NCI-H187 treated with DMSO at 0.1 percent for 48 hours (cell line): ENCODE measurements around the gene CCL20.
"Not testable (repeated sequence)": the region's sequence is repeated elsewhere in the genome, so short reads cannot be mapped to it uniquely, and the experiment has no call there.

ENCODE experiments used
- DNase-seq: peaks from one replicate; lab custom pipeline; 2025; lab: John Stamatoyannopoulos, UW

Gene CCL20, protein sequence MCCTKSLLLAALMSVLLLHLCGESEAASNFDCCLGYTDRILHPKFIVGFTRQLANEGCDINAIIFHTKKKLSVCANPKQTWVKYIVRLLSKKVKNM

DNA sequence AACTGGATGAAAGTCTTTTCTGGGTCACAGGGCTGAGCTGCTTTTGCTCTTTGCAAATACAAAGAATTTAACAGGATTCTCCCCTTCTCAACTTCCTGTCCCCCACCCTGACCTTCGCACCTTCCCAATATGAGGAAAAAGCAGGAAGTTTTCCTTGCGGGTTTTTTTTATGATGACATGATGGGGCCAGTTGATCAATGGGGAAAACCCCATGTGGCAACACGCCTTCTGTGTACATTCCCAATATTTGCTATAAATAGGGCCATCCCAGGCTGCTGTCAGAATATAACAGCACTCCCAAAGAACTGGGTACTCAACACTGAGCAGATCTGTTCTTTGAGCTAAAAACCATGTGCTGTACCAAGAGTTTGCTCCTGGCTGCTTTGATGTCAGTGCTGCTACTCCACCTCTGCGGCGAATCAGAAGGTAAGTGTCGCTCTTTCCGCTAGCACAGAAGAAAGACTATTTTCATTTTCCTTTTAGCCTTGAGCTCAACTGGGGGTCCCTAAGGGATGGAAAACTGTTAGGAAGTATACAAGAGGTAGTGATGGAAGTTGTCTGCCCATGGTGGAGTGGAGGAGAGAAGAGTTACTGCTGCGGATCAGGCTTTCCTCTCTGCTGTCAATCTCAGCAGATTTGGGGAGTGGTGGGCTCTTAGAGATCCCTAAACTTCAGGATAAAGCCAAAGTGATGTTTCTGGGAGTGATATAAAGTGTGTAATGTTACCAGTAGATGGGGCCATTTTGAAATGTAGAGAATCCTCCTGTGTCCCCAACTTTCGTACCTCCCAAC is at the start of gene CCL20:
Gene CCL20, plus strand, starts transcription at position 281 of the 792 bp plus-strand sequence. Its CDS starts 70 bp downstream, at position 351.
- no peak for DNase-seq

DNA sequence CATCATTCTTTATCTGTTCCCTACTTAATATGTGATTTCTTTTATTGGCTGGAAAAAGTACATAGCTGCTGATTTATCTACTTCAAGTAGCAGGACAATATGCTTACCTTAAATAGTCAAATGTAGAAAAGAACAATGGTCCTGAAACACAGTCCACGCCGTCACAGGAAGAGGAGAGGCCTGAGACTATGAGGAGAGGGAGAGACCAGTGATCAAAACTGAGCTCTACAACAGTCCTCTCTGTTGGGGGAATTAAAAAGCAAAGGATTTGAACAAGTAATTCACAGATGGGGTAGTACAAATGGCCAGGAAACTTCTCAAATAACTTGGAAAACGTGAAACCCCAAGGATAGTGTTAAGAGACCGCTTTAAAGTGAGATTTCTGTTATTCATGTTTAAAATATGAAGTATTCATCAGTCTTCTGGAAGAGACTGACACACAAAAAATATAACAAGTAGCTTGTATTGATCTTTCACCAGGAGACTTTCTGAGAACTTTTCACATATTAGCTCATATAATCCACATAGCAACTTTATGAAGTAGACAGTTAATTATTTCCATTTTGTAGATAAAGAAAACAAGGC is 47.8 kb upstream of the CCL20 start:
- DNase-seq: no peak

DNA sequence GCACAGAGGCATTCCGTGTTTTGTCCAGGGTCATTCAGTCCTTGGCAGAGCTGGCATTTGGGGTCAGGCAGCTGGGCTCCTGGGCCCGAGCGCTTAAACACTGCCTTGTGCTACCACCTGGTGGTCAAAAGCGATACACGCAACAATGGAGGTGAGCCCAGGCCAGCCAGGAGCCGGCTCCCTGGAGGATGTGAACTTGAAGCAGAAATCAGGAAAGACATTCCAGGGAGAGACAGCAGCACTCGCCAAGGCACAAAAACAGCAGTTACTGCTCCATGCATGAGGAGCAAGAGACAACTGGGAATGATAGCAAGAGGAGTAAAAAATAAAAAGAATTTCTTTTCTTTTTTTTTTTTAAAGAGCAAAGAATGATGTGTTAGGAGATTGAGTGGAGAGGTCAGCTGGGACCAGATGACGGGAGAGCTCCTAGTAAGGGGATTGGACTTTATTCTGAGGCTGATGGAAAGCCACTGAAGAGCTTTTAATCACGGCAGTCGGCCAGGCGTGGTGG is 47.2 kb upstream of the CCL20 start:
- DNase-seq: no peak

DNA sequence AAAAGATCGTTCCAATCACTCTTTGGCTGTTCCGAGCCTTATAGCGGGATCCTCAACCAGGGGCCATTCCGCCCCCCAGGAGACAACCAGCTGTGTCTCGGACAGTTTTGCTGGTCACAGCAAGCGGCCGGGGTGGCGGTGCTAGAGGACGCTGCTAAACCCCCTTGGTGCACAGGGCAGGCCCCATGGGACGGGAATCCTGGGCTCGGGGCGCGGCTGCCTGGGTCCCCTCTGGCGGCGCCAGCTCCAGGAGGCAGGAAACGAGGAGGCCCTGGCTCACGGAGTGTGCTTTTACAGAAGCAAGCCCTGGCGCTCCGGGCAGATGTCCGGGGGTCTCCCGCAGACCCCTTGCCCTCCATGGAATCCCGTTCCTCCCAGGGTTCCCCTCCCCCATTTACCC is 45.8 kb upstream of the CCL20 start:
- DNase-seq: no peak

DNA sequence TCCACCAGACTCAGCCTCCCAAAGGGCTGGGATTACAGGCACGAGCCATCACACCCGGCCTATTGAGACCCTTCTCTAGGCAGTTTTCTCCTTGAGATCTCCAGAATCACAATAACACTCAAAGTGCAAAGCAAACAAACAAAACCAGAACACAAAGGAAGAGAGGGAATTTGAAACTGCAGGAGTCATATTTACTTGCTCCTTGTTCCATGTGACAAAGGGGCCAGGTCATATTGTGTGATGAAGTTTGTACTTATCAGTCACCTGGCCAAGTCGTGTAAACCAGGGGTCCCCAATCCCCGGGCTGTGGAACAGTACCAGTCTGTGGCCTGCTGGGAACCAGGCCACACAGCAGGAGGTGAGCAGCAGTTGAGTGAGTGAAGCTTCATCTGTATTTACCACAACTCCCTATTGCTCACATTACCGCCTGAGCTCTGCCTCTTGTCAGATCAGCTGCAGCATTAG is 41.4 kb upstream of the CCL20 start:
- DNase-seq: no peak

DNA sequence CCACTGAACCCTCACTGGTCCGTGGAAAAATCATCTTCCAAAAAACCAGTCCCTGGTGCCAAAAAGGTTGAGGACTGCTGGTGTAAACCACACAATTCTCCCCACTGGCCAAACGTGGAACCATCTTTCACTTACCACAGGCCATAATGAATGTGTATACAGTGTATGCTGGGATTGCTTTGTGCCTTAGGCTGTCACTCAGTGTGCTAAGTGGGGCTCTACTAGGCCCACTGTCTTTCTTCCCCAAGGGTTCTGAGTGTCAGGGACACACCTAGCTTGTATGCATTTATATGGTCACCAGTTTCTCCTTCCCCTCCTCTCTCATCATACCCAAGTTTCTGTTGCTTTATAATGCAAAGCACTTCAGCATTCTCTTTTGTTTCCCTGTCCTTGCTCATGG is 40.7 kb upstream of the CCL20 start:
- no peak for DNase-seq

DNA sequence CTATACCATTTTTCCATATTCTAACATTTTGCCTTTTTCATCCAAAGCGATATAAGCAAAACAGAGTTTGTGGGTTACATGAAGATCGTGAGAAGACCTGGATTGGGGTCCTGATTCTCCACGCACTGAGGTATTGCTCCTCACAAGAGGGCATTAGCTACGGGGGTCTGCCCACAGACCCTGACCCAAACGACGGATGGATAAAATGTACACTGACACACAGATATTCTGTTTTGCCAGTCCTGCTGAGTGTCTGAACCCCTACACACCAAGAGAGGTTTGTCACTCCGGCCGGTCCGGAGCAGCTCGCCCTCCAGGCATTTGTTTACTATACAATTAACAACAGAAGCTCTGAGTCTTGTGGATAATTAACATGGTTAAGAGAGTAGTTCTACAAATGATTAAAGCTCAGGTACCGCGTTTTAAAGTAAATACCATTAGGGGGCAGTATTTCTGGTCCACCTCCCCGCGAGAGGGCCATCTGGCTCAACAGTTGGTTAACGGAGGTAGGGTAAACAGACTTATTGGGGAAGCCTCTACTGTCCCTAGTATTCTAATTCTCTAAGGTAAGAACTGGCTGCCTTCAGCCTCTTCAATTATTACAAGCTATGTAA is 39.5 kb upstream of the CCL20 start:
- DNase-seq: no peak

DNA sequence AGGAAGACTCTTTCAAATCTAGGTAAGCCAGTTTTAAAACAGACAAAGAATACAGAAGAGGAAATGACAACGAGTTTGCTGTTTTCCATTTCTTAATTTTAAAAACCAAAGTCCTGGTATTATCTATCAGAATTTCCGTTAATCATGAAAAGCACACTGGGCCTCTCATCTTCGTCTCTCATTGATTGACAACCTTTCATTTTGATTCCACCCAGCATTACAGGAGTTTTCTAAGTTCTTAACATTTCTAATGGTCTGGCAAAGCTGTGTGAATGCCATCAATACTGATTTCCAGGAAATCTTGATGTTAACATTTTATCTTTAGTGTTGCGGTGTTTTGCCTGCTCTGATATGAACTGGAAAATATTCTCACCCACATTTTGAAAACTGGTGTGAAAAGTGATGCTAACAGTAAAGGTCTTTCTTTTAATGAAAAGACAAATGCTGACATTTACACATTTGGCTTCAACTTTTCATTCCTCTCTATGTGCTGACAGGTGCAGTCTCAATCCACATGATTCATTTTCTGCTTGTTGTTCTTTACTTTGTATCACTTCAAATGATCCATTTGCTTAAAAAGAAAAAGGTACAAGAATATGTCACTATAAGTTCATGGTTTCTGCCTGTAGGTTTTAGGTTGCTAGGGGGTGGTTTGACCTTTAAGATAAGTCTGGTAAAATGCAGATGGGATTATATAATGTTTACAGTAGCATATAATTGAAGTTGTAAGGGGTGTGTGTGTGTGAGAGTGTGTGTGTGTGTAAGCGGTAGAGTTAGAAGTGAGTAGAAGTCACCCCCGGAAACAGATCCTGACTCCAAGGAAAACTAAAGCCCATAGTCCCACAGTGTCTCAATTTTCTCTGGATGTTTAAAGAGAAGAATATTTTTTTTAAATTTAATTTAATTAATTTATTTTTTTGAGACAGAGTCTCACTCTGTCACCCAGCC is 38.5 kb upstream of the CCL20 start:
- no peak for DNase-seq

DNA sequence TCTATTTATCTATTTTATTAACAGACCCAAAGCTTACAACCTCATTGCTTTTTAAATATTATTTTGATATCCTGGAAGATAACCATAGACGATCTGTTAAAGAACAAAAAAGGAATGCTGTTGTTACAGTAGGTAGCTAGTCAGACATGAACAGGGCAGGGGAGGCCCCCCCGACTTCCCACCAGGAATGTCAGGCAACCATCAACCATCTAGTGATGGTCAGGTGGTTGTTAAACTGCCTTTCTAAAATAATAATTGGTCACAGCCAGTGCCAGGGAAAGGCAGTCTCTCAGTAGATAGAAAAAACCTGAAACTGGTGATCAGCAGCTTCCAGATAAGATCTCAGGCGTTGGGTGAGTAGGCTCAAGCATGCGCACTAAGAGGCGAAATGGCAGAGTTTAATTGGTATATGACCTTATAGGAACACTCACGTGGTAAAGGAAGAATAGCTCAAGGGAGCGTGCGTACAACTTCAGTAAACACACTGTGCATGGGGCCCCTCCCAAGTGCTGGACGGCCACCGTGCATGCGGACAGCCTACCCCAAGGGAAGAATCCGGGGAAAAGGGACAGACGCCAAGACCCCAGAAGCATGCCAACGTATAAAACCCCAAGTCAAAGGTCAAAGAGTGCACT is 32.5 kb upstream of the CCL20 start:
- DNase-seq: no peak

DNA sequence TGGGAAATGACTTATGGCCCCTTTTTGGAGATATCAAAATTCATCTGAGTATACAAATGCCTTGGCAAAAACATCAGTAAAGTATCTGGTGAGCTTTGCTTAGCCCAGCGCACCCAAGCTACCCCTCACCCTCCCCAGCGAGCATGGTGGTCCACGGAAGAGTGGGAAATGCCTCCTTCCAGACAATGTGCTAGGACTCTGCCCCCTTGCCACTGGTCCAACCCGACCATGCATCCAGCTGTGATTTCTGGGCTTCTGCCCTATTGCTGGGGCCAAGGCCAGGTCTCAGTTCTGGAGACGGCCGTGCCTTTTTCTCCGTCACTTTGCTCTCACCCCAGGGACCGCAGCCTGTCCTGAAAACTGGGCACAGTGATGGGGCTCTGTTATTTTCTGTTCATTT is 31.8 kb upstream of the CCL20 start:
- no peak for DNase-seq

DNA sequence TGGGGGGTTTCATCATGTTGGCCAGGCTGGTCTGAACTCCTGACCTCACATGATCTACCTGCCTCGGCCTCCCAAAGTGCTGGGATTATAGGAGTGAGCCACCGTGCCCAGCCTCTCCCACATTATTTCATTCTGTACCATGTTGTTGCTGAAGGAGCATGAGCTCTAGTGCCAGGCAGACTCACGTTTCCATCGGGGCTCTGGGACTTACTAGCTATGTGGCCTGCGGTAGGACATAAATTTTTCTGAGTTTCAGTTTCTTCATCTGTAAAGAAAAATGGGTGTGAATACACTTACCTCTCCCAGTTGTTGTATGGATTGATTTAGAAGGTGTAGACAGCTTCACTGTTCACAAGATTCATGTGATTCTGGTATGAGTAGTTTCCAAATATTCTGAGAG is 30.8 kb upstream of the CCL20 start:
- no peak for DNase-seq

DNA sequence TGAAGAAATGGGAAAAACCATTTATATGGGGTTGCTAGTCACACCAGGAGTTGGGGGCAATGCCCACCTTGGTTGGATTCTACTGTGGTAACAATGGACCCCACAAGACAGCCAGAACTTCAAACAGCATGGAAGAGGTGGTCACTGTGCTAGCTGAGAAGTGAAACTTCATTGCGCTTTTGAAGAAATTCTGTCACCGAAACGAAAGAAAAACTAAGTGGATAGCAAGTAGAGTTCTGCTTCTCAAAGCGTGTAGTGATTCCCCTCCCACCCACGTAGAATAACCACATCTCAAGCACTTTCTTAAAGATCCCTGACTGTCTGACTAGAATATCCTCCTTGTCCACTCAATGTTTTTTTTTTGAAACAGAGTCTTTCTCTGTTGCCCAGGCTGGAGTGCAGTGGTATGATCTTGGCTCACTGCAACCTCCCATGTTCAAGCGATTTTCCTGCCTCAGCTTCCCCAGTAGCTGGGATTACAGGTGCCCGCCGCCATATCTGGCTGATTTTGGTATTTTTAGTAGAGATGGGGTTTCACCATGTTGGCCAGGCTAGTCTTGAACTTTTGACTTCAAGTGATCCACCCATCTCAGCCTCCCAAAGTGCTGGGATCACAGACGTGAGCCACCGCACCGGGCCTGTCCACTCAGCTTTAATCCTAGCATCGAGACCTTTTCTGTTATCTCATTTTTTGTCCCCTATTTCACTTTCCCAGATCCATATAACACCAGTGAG is 30.1 kb upstream of the CCL20 start:
- DNase-seq: no peak

DNA sequence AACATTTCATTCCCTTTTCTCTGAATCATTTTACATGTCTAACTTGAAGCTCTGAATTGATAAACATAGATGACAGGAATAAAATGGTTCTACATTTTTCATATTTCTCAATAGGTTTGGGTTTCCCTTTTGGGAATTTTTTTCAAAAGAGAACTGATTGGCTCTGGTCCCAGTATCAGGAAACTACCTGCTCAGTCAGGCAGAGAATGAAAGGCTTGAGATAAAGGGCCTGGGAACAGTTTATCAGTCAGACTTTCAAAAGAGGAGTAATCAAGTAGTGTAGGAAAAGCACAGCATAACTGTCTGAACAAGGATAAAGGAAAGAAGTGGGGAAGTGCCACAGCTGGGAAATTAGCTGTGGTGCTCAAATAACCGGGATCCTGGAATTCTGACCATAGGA is 28.3 kb upstream of the CCL20 start:
- DNase-seq: no peak

DNA sequence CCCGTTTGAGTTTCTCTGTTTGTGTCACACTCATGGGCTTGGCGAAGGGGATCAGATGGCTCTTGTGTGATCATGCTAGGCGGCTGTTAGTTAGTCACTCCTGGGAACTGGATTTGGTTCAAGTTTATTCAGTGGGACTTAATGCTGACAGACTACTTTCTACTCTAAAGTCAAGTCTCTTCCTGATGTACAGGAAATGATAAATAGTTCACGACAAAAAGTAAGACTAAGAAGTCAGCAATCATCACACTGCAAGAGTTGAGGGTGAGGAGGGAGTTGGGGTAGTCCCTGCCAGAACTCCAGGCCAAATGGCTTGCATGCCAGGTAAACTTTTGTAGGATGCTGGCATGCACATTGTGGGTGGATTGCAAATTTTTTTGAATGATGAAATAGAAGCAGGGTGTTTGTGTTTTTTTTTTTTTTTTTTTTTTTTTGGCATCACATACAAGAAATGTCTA is 25.1 kb upstream of the CCL20 start:
- no peak for DNase-seq

DNA sequence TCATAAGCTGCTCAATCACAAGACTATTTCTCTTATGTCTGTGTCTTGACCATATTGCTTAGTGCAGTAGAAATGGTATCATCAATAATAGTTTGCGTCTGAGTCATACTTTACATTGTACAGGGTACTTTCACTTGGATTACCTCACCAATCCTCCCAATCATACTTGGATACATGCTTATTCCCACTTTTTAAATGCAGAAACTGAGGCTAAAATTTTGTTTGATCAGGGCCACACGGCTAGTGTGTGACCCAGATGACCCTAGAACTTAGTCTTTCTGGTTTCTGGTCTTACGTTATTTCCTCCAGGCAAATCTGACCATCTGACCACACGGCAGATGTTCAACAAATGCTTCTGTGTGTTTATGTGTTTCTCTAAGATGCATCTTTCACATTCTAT is 23.8 kb upstream of the CCL20 start:
- no peak for DNase-seq

DNA sequence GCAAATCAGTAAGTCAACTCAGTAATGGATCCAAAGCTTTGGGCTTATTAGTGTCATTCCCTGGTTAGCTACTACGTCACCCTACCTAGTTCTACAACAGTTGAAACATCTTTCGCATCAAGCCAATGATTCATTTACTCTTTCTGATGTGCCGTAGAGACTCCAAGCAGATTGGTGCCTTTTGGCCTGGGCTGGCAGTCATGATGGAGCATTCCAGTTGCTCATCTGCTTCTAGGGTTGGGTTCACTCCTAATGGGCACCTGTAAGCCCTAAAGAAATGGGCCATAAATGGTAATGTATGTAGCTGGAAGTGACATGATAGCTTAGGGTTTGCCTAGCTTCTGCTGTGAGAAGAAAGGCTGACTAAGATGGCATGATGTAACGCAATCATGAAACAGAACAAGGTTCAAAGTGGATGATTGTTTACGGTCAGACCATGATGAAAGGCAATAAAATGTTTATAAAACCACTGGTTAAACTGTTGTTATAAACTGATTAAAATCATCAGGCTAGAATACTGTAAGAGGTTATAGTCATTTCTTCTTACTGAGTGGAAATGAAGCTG is 20.4 kb upstream of the CCL20 start:
- no peak for DNase-seq

DNA sequence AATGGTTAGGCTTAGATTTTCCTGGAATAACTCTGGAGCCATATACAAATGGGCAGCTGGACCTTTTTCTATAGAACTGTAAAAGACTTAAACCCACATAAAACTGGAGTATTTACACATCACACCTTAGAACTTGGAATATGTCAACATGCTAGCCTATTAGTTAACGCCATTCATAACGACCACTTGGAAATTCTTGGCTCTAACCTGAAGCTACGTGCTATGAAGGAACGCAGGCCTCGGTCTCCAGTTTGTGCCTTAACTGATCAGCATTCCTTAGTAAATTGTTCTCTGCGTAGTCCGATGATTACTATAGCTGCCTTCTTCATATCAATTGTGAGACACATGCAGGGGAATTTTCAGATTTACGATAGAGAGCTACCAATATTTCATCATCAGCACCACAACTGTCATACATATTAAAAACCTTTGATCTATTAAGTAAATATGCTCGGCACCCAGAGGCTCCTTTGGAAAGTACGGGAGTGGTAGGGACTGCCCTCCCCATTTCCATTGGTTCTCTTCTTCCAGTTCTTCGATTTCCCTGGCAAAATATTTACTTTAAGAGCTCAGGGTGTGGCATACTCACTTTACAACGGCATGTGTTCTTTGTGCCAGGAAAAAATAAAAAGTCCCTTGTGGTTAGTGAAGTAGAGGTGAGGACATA is 17.5 kb upstream of the CCL20 start:
- DNase-seq: no peak

DNA sequence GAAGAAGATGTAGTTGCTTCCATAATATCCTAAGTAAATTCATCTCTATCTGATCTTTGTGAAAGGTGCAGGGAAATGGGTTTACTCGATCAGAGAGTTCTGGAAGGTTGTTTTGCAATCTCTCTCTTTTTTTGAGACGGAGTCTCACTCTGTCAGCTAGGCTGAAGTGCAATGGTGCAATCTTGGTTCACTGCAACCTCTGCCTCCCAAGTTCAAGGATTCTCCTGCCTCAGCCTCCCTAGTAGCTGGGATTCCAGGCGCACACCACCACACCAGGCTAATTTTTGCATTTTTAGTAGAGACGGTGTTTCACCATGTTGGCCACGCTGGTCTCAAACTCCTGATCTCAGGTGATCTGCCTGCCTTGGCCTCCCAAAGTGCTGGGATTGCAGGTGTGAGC is 16.9 kb upstream of the CCL20 start:
- not testable (repeated sequence) for DNase-seq

DNA sequence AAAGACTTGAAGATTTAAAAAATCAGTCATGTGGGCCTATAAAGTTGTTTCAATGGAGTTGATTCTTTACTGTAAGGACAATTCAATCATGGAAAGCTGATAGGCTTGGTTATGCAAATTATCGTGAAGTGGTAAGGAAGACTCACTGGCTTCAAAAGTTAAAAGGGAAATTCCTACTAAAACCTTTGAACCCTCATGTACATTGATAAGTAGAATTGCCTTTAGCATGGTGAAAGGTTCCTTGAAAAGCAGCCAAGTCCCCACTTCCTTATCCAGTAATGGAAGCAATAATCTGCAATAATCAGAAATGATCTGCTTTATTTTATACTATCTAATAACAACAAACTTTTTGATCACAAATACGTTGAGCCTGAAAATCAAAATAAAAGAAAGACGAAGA is 14.4 kb upstream of the CCL20 start:
- no peak for DNase-seq

DNA sequence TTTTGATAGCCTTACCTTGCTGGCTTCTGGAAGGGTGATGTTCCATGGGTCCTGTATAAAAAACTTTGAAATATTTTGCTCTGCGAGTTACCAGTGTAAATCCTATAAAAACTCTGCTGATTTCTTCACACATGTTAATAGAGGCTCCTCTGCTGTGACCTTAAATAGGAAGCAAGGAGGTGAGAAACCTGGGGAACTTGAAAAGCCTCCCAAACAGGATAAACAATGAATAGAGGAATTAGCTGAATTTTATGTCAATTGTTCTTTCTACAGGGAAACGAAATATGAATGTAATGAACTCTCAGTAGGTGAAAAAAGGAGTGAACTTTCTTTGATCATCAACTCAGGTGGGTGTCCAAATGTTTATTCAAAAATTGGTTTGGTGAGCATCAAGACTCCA is 10.8 kb upstream of the CCL20 start:
- DNase-seq: no peak
